Lower lobe of right lung (tissue), 2 donors: Measurements from ENCODE around the gene FPR1. TPM values are rescaled to one million over a fixed set of nuclear protein-coding genes. Genes with fewer than 3 reads are reported as not detected.

ENCODE experiments used
- ATAC-seq, 2 donors: fragments of 200-7000 bp; cut with Tn5 transposase; one replicate each; pipeline ENCODE4 v1.9.1; 2020 to 2022; ENCODE audit warnings: mild to moderate bottlenecking in 2 of 2, moderate library complexity in 2 of 2
- DNase-seq: peaks from one replicate; pipeline ENCODE4 v3.0.0-alpha.2; 2020
- H3K27ac ChIP-seq: fragments of 200-600 bp; one replicate; pipeline ENCODE4 v1.8.0; 2022
- H3K27me3 ChIP-seq: fragments of 200-600 bp; one replicate; pipeline ENCODE4 v1.8.0; 2022; ENCODE audit warnings: low read depth
- H3K36me3 ChIP-seq: fragments of 200-600 bp; one replicate; pipeline ENCODE4 v1.8.0; 2022; ENCODE audit warnings: mild to moderate bottlenecking
- H3K4me1 ChIP-seq: fragments of 200-600 bp; one replicate; pipeline ENCODE4 v1.8.0; 2022
- H3K4me3 ChIP-seq: fragments of 200-600 bp; one replicate; pipeline ENCODE4 v1.8.0; 2022; ENCODE audit warnings: mild to moderate bottlenecking
- H3K9me3 ChIP-seq: fragments of 200-600 bp; one replicate; pipeline ENCODE4 v1.8.0; 2022
- CTCF ChIP-seq: fragments of 200-600 bp; IDR thresholded peaks from one replicate; pipeline ENCODE4 v1.8.0; 2022; ENCODE audit warnings: antibody characterized with exemption, mild to moderate bottlenecking
- intact Hi-C: fragments of 100-400 bp; cut with DNase I; formaldehyde crosslinking; loops from one replicate; pipeline ENCODE4 v1.11.0; 2022
- total RNA-seq: library from RNA; stranded (reverse); fragmentation: NEBNext Ultra II Directional; extraction: Animal tissue kit (Norgen Biotek cat#: 25700); gene quantifications from one replicate; pipeline ENCODE4 v1.2.1, GENCODE V29; 2021
- donor health status: DM: no; HTN: yes; CAD: no; lungs with severe emphysema.

Gene FPR1
- total RNA-seq, 1 donor from 2014 or later, result 105 TPM

- Histone ChIP-seq H3K27me3 (peaks cover 35% of the 10 kb centered on the region), H3K9me3 (no peaks in the 10 kb centered on the region), H3K4me3 (no peak overlapping the region), H3K27ac (no peak overlapping the region), H3K36me3 (no peaks in the 10 kb centered on the region), H3K4me1 (no peaks in the 10 kb centered on the region)
- peak; percentile 66 to 73 for ATAC-seq
- no peak for DNase-seq
- intact Hi-C loops, result no loop called here
- no peak for TF ChIP-seq CTCF
Measured at GRCh38 chr19:51726049-51726448, 25.6 kb downstream of the FPR1 start.

GRCh38 chr19:51724543-51724942 lies 27.1 kb downstream of the FPR1 start:
- Histone ChIP-seq H3K9me3 (no peaks in the 10 kb centered on the region), H3K4me1 (peaks cover 3% of the 10 kb centered on the region), H3K36me3 (no peaks in the 10 kb centered on the region), H3K27ac (no peak overlapping the region), H3K27me3 (peaks cover 50% of the 10 kb centered on the region), H3K4me3 (no peak overlapping the region)
- no peak for DNase-seq
- TF ChIP-seq CTCF, result no peak
- intact Hi-C loops, result no loop called here
- peak; percentile 13 to 20 for ATAC-seq

GRCh38 chr19:51722492-51722891 lies 29.2 kb downstream of the FPR1 start:
- intact Hi-C loops, result no loop called here
- TF ChIP-seq CTCF, result no peak
- Histone ChIP-seq H3K4me3 (no peak overlapping the region), H3K27me3 (peaks cover 58% of the 10 kb centered on the region), H3K27ac (no peak overlapping the region), H3K9me3 (no peaks in the 10 kb centered on the region), H3K4me1 (peaks cover 5% of the 10 kb centered on the region), H3K36me3 (no peaks in the 10 kb centered on the region)
- no peak for DNase-seq
- ATAC-seq, result no peak

GRCh38 chr19:51721905-51722304 lies 29.8 kb downstream of the FPR1 start:
- peaks cover 5% of the 10 kb centered on the region for H3K4me1 ChIP-seq
- H3K36me3 ChIP-seq, result no peaks in the 10 kb centered on the region
- H3K4me3 ChIP-seq, result no peak overlapping the region
- peaks cover 62% of the 10 kb centered on the region for H3K27me3 ChIP-seq
- H3K27ac ChIP-seq, result no peak overlapping the region
- intact Hi-C loops, result no loop called here
- TF ChIP-seq CTCF, result no peak
- H3K9me3 ChIP-seq, result no peaks in the 10 kb centered on the region
- no peak for ATAC-seq
- DNase-seq, result no peak

- H3K9me3 ChIP-seq, result no peaks in the 10 kb centered on the region
- H3K4me1 ChIP-seq, result peaks cover 5% of the 10 kb centered on the region
- H3K27ac ChIP-seq, result no peak overlapping the region
- DNase-seq, result no peak
- ATAC-seq, result peak in 1 of 2 donors; percentile 20
- intact Hi-C loops, result no loop called here
- TF ChIP-seq CTCF, result no peak
- peak overlapping the region; percentile 35 for H3K4me3 ChIP-seq
- H3K27me3 ChIP-seq, result peaks cover 49% of the 10 kb centered on the region
- no peaks in the 10 kb centered on the region for H3K36me3 ChIP-seq
Measured at GRCh38 chr19:51719251-51719988, 32.3 kb downstream of the FPR1 start.
